OCI-LY7 (cell line): ENCODE data around the gene CEP295NL. TPM values are rescaled to one million over a fixed set of nuclear protein-coding genes. Genes with fewer than 3 reads are reported as not detected.
"Not testable (repeated sequence)": the region's sequence is repeated elsewhere in the genome, so short reads cannot be mapped to it uniquely, and the experiment has no call there.

Experiments
- BruUV-seq: library from RNA; stranded (reverse); fragments of 400-500 nt; replicated peaks from 2 replicates; lab custom pipeline; 2021; lab: Mats Ljungman, UMichigan
- CTCF ChIA-PET: fragments of 300-600 bp; sonication (Branson Sonifier 250); formaldehyde crosslinking; loops from one replicate; lab custom pipeline; 2022; ENCODE audit warnings: antibody characterized with exemption; ENCODE audit not compliant: unreplicated experiment; lab: Charles Lee
- POLR2A ChIA-PET: fragments of 300-600 bp; sonication (Branson Sonifier 250); formaldehyde crosslinking; loops from one replicate; lab custom pipeline; 2022; ENCODE audit warnings: antibody characterized with exemption; lab: Charles Lee
- DNase-seq: peaks from one replicate; pipeline ENCODE4 v3.0.0-alpha.2; 2015; ENCODE audit warnings: low spot score
- H2AFZ ChIP-seq: fragments of 200-600 bp; sonication (generic), shearing (Covaris generic); 2 replicates; pipeline ENCODE4 v1.6.1; 2014; ENCODE audit warnings: mild to moderate bottlenecking, antibody characterized with exemption, low read length, moderate library complexity
- H3K27ac ChIP-seq: fragments of 200-600 bp; sonication (generic); 2 replicates; pipeline ENCODE4 v1.5.1; 2014; ENCODE audit warnings: mixed run types, low read depth, mild to moderate bottlenecking, moderate library complexity, low read length, inconsistent platforms; ENCODE audit not compliant: poor library complexity, severe bottlenecking
- H3K36me3 ChIP-seq: fragments of 200-600 bp; sonication (generic); 2 replicates; pipeline ENCODE4 v1.6.1; 2014; ENCODE audit warnings: mild to moderate bottlenecking, antibody characterized with exemption, low read length, moderate library complexity, mixed read lengths; ENCODE audit not compliant: insufficient read depth
- H3K4me1 ChIP-seq: fragments of 200-600 bp; sonication (generic); 2 replicates; pipeline ENCODE4 v1.5.1; 2014; ENCODE audit warnings: mild to moderate bottlenecking, low read length; ENCODE audit not compliant: insufficient read depth, poor library complexity, severe bottlenecking
- H3K4me2 ChIP-seq: fragments of 200-600 bp; sonication (generic); 2 replicates; pipeline ENCODE4 v1.6.1; 2014; ENCODE audit warnings: mild to moderate bottlenecking, low read length
- H3K4me3 ChIP-seq: fragments of 200-600 bp; sonication (generic); 2 replicates; pipeline ENCODE4 v1.5.1; 2014; ENCODE audit warnings: mild to moderate bottlenecking, low read depth, low read length; ENCODE audit not compliant: poor library complexity, severe bottlenecking
- H3K79me2 ChIP-seq: fragments of 200-600 bp; sonication (generic); 2 replicates; pipeline ENCODE4 v1.6.1; 2016; ENCODE audit warnings: low read depth, mild to moderate bottlenecking, low read length, moderate library complexity, mixed read lengths; ENCODE audit not compliant: insufficient read depth
- H3K9me2 ChIP-seq: fragments of 200-600 bp; sonication (generic); 2 replicates; pipeline ENCODE4 v1.6.1; 2016; ENCODE audit warnings: mild to moderate bottlenecking, low read length, mixed read lengths; ENCODE audit not compliant: insufficient read depth
- H3K9me3 ChIP-seq: fragments of 200-600 bp; sonication (generic); 2 replicates; pipeline ENCODE4 v1.6.1; 2014; ENCODE audit warnings: mild to moderate bottlenecking, mixed run types, low read length, mixed read lengths
- H4K20me1 ChIP-seq: fragments of 200-600 bp; sonication (generic); 2 replicates; pipeline ENCODE4 v1.6.1; 2014; ENCODE audit warnings: mild to moderate bottlenecking, antibody characterized with exemption, low read length, moderate library complexity, mixed read lengths; ENCODE audit not compliant: insufficient read depth
- EZH2phosphoT487 ChIP-seq: fragments of 200-600 bp; sonication (generic); IDR thresholded peaks from 2 replicates; pipeline ENCODE4 v1.6.1; 2018; ENCODE audit warnings: low read depth, borderline replicate concordance, mild to moderate bottlenecking, mixed run types, antibody characterized with exemption, low read length, moderate library complexity, mixed read lengths
- intact Hi-C: fragments of 100-400 bp; cut with micrococcal nuclease; formaldehyde crosslinking; loops from one replicate; pipeline ENCODE4 v1.10.0; 2022; ENCODE audit not compliant: unreplicated experiment
- total RNA-seq, 2 experiments: library from RNA; depleted of rRNA in 1 of 2; stranded (reverse); fragments of >200 nt in 1 of 2; shearing (Covaris generic) in 1 of 2; gene quantifications; 2 replicates each; pipeline ENCODE4 v1.2.3, GENCODE V29; 2014 to 2022
- TF ChIP-seq, protein P1 (sequence below): fragments of 200-600 bp; sonication (generic); conservative IDR thresholded peaks from 2 replicates; pipeline ENCODE4 v1.5.1; 2014; ENCODE audit warnings: mild to moderate bottlenecking, antibody characterized with exemption, low read length, moderate library complexity, mixed read lengths

The CEP295NL gene
- total RNA-seq, 2 experiments from 2014 or later = not detected

DNA sequence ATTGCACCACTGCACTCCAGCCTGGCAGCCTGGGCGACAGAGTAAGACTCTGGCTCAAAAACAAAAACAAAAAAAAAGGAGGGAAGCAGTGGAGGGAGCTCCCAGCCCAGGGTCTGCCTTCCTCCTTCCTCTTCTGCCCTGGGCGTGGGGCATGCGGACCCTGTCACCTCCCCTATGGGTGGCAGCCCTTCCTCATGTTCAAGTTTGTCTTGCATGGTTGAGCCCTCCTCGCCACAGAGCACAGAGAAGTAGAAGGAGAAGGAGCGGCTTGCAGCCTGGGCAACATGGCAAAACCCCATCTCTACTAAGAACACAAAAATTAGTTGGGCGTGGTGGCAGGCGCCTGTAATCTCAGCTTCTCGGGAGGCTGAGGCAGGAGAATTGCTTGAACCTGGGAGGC lies 43.6 kb upstream of the CEP295NL start:
- CTCF ChIA-PET = no interaction called here
- no TSS peak for BruUV-seq
- intact Hi-C loops = no loop called here

DNA sequence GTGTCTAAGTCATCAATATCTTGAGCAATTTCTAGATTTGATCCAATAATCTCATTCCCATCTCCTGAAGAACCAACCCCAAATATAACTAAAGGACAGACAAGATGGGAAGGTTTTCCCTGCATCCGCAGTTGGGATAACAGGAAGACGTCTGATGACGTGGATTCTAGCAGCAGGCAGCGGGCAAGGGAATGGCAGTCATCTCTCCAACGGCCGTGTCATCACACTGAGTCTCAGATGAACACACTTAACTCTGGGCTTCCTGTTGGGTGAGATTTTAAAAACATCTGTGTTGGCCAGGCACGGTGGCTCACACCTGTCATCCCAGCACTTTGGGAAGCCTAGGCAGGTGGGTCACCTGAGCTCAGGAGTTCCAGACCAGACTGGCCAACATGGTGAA lies 43.1 kb upstream of the CEP295NL start:
- Histone ChIP-seq H2AFZ (no peak overlapping the region), H3K4me2 (no peak overlapping the region), H4K20me1 (no peaks in the 10 kb centered on the region), H3K27ac (no peak overlapping the region), H3K9me3 (no peaks in the 10 kb centered on the region), H3K79me2 (no peaks in the 10 kb centered on the region), H3K9me2 (no peaks in the 10 kb centered on the region), H3K4me3 (no peak overlapping the region), H3K4me1 (no peaks in the 10 kb centered on the region), H3K36me3 (no peaks in the 10 kb centered on the region)
- CTCF ChIA-PET = no interaction called here
- DNase-seq = no peak
- intact Hi-C loops = no loop called here
- BruUV-seq = no TSS peak
- TF ChIP-seq, protein P1, sequence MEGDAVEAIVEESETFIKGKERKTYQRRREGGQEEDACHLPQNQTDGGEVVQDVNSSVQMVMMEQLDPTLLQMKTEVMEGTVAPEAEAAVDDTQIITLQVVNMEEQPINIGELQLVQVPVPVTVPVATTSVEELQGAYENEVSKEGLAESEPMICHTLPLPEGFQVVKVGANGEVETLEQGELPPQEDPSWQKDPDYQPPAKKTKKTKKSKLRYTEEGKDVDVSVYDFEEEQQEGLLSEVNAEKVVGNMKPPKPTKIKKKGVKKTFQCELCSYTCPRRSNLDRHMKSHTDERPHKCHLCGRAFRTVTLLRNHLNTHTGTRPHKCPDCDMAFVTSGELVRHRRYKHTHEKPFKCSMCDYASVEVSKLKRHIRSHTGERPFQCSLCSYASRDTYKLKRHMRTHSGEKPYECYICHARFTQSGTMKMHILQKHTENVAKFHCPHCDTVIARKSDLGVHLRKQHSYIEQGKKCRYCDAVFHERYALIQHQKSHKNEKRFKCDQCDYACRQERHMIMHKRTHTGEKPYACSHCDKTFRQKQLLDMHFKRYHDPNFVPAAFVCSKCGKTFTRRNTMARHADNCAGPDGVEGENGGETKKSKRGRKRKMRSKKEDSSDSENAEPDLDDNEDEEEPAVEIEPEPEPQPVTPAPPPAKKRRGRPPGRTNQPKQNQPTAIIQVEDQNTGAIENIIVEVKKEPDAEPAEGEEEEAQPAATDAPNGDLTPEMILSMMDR = no peak
- TF ChIP-seq EZH2phosphoT487 = no peak
- POLR2A ChIA-PET = no interaction called here

More for the DNA sequence above, 43.6 kb upstream of the CEP295NL start:
- Histone ChIP-seq H3K4me1 (no peaks in the 10 kb centered on the region), H3K36me3 (no peaks in the 10 kb centered on the region), H3K9me3 (no peaks in the 10 kb centered on the region), H3K27ac (no peak overlapping the region), H3K79me2 (no peaks in the 10 kb centered on the region), H3K9me2 (no peaks in the 10 kb centered on the region), H3K4me2 (no peak overlapping the region), H4K20me1 (no peaks in the 10 kb centered on the region), H2AFZ (no peak overlapping the region), H3K4me3 (no peak overlapping the region)
- TF ChIP-seq EZH2phosphoT487 = no peak
- TF ChIP-seq, protein P1 = no peak
- no peak for DNase-seq
- POLR2A ChIA-PET = no interaction called here

DNA sequence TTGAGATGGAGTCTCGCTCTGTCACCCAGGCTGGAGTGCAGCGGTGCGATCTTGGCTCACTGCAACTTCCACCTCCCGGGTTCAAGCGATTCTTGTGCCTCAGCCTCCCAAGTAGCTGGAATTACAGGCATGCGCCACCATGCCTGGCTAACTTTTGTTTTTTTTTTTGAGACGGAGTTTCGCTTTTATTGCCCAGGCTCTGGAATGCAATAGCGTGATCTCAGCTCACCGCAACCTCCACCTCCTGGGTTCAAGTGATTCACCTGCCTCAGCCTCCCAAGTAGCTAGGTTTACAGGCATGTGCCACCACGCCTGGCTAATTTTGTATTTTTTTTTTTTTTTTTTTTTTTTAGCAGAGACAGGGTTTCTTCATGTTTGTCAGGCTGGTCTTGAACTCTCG lies 42.5 kb upstream of the CEP295NL start:
- CTCF ChIA-PET, POLR2A ChIA-PET, H3K9me2 ChIP-seq, intact Hi-C loops, H3K4me1 ChIP-seq, H3K9me3 ChIP-seq, H3K27ac ChIP-seq, H3K36me3 ChIP-seq, H3K4me2 ChIP-seq, BruUV-seq, H4K20me1 ChIP-seq, DNase-seq, H3K4me3 ChIP-seq, H2AFZ ChIP-seq, H3K79me2 ChIP-seq: not testable (repeated sequence)
